Skeletal muscle satellite cell (primary cell): ENCODE results near the gene PPP1R14C. TPM values are rescaled to one million over a fixed set of nuclear protein-coding genes. Genes with fewer than 3 reads are reported as not detected.

Source experiments
- H3K27me3 ChIP-seq: 2 replicates; pipeline ENCODE4 v1.7.0; 2013; ENCODE audit warnings: low read length; ENCODE audit not compliant: control insufficient read depth, insufficient read depth
- H3K36me3 ChIP-seq: 2 replicates; pipeline ENCODE4 v1.7.0; 2013; ENCODE audit warnings: mild to moderate bottlenecking, control low read depth, low read length; ENCODE audit not compliant: insufficient read depth
- H3K4me1 ChIP-seq: 2 replicates; pipeline ENCODE4 v1.7.0; 2013; ENCODE audit warnings: low read length; ENCODE audit not compliant: control insufficient read depth, insufficient read depth
- H3K4me2 ChIP-seq: 2 replicates; pipeline ENCODE4 v1.7.0; 2013; ENCODE audit warnings: mild to moderate bottlenecking, low read length
- H3K4me3 ChIP-seq: 2 replicates; pipeline ENCODE4 v1.7.0; 2013; ENCODE audit warnings: low read length
- H3K9ac ChIP-seq: 2 replicates; pipeline ENCODE4 v1.7.0; 2013; ENCODE audit warnings: mild to moderate bottlenecking, low read depth, low read length, moderate library complexity
- H3K9me3 ChIP-seq: replicated peaks from 2 replicates; pipeline ENCODE4 v1.7.0; 2013; ENCODE audit warnings: mild to moderate bottlenecking, control low read depth, low read length
- small RNA-seq: library from RNA; depleted of rRNA; stranded (forward); fragments of <200 nt; gene quantifications from one replicate; pipeline ENCODE3, GENCODE V24; 2012

PPP1R14C gene

GRCh38 chr6:150297327-150298029 lies 154.6 kb downstream of the PPP1R14C start:
- H3K9ac ChIP-seq, result no peak overlapping the region
- no peaks in the 10 kb centered on the region for H3K36me3 ChIP-seq
- no peak overlapping the region for H3K4me3 ChIP-seq
- peaks cover 9% of the 10 kb centered on the region for H3K9me3 ChIP-seq
- no peaks in the 10 kb centered on the region for H3K27me3 ChIP-seq
- no peak overlapping the region for H3K4me2 ChIP-seq
- peaks cover 40% of the 10 kb centered on the region for H3K4me1 ChIP-seq

- Histone ChIP-seq H3K36me3 (no peaks in the 10 kb centered on the region), H3K27me3 (no peaks in the 10 kb centered on the region), H3K9me3 (peaks cover 9% of the 10 kb centered on the region), H3K9ac (no peak overlapping the region), H3K4me3 (no peak overlapping the region), H3K4me1 (peaks cover 41% of the 10 kb centered on the region), H3K4me2 (no peak overlapping the region)
Measured at GRCh38 chr6:150298030-150298380, 155.2 kb downstream of the PPP1R14C start.

- Histone ChIP-seq H3K27me3 (no peaks in the 10 kb centered on the region), H3K36me3 (no peaks in the 10 kb centered on the region), H3K4me2 (no peak overlapping the region), H3K4me3 (no peak overlapping the region), H3K9me3 (peaks cover 9% of the 10 kb centered on the region), H3K9ac (no peak overlapping the region), H3K4me1 (peaks cover 34% of the 10 kb centered on the region)
Measured at GRCh38 chr6:150298676-150299075, 155.8 kb downstream of the PPP1R14C start.

Small RNA genes lying within 50 kb of the gene (small RNA-seq; reads per million reads assigned to genes)
- gene RF01210, result not detected
